ENCODE measurements around the gene EFTUD2.

DNA sequence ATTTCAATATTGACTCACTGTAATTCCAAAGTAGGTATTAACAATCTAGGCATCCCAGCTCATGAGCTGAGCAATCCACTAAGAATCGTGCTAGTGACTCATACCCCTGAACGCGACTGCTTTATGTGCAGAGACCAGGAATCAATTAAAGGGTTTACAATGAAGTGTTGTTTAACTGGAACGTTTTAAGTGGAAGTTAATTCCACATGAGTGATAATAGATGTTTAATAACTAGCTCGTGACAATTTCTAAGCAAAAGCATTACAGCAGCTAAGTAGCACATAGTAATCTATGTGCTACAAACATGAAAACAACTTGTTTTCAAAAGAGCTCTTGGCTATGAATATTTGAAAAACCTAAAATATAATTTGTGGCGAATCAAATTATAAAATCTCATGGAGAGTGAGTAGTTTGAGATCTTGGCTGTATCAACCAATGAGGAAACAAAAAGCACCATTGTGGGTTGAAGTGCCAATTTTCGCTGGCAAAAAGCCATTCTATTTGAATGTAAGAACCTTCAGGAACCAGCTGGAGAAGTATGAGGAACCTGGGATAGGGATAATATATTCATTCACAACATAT lies 78.5 kb downstream of the EFTUD2 start:
- TF ChIP-seq POLR2A (IDR thresholded peaks at IDR 0.05; ENCODE audit: low read length) = no peak
- TF ChIP-seq GATA1 (IDR thresholded peaks at IDR 0.05; ENCODE audit: low read depth, low read length) = no peak
